Omental fat pad (tissue), 4 donors: ENCODE measurements around the gene CCDC89. TPM values are rescaled to one million over a fixed set of nuclear protein-coding genes. Genes with fewer than 3 reads are reported as not detected.
"Not testable (repeated sequence)": the region's sequence is repeated elsewhere in the genome, so short reads cannot be mapped to it uniquely, and the experiment has no call there.

Experiments
- ATAC-seq: fragments of 150-250 bp; one replicate; pipeline ENCODE4 v1.9.1; 2016; ENCODE audit warnings: mild to moderate bottlenecking, moderate library complexity; ENCODE audit not compliant: low FRiP score
- DNase-seq: peaks from one replicate; pipeline ENCODE4 v3.0.0-alpha.2; 2019; ENCODE audit warnings: low spot score
- CTCF ChIP-seq, 3 donors: fragments of 450-650 bp; IDR thresholded peaks; one replicate each; pipeline ENCODE4 v1.5.1; 2016 to 2017; ENCODE audit warnings: antibody characterized with exemption in 3 of 3, mild to moderate bottlenecking in 3 of 3, moderate library complexity in 2 of 3
- total RNA-seq, 4 donors: library from RNA; depleted of rRNA; stranded (reverse); fragments of >200 nt; gene quantifications; one replicate each; pipeline ENCODE4 v1.1.0, GENCODE V29; 2016

CCDC89 gene
- total RNA-seq, 4 donors from 2014 or later = 0.60 to 1.7 (median 1.4) TPM

DNA sequence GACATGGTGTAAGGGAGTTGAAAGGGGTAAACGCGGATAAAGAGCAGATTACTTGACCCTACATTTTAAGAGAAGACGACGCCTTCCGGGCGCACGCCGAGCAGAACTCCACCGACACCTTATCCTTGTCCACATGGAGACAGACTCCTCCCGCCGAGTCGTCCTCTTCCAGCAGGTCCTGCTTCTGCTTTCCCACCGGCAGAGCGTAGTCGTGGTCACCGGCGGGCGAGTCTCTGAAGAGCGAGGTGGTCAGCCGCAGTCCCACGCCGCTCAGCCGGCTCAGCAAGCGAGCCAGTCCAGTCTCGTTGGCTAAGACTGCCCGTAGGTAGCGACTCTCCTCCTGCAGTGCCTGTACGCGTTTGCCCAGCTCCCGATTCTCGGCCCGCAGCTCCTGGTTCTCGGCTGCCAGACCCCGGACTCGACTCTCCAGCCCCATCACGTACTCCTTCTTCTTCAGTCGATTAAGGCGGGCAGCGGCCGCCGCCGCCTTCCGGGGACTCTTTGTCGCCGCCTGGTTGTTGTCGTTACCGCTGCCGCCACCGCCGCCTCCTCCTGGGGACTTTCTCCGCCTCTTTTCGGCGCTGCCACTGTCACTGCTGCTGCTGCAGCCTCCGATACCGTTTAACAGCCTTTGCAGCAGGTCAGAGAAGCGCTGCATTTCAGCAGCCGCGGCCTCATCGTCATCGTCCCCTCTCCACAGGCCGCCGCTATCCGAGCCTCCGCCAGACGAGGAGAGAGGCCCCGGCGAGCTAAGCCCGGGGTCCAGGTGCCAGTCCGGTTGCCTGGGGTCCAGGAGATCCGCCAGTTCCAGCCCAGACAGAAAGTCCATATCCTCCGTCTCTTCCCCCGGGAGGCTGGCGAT is 22.0 kb downstream of the CCDC89 start:
- no peak for TF ChIP-seq CTCF (IDR thresholded peaks at IDR 0.05)
- DNase-seq (peak; percentile 35), ATAC-seq (peak; percentile 24)

GRCh38 chr11:85663080-85663752 is 22.8 kb downstream of the CCDC89 start:
- ATAC-seq (no peak), DNase-seq (no peak)
- TF ChIP-seq CTCF (IDR thresholded peaks at IDR 0.05) = no peak

DNA sequence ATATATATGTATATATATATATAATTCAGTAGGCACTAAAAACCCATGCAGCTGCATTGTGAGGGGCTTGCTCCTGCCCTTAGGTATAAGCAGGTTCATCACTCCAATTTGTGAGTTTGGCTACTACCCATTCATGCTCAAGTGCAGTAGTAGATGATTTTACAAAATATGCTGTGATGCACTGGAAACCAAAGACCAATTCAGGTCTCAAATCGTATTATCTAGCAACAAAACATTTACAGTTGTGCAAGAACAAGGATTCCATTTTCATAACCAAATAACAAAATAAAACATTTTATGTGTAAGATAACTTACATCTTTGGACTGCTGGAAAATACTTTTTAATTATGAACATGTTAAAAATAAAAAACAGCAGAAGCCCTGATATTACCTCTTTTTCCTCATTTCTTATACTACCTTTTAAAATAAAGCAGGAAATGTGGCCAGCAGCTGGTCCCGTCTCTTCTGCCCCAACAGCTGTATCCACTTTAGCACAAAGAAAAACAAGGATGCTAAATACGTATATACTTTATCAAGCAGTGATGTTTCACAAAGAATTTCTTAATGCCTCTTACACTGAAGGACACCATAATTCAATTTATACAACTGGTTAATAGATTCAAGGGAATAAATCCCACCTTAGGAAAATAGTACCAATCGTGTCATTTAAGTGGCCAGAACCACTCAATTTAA is 23.9 kb downstream of the CCDC89 start:
- no peak for TF ChIP-seq CTCF (IDR thresholded peaks at IDR 0.05)
- no peak for ATAC-seq
- no peak for DNase-seq

DNA sequence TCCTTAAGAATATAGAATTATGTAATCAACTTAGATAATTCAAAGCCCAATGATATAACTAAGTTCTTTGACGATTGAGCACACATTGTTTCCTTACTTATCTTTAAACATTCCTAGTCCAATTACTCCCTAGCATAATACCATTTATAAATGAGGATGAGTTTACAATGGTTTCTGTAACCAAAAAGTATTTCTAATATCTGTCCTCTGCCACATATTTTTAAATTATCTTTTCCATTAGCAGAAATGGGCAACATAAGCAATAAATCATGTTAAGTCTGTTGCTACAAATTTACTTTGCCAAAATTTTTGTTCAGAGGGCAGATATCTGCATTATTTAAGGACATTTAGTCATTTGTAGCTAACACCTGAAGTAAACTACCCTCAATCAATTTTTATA is 27.8 kb downstream of the CCDC89 start:
- ATAC-seq = no peak
- no peak for DNase-seq
- no peak for TF ChIP-seq CTCF (IDR thresholded peaks at IDR 0.05)

DNA sequence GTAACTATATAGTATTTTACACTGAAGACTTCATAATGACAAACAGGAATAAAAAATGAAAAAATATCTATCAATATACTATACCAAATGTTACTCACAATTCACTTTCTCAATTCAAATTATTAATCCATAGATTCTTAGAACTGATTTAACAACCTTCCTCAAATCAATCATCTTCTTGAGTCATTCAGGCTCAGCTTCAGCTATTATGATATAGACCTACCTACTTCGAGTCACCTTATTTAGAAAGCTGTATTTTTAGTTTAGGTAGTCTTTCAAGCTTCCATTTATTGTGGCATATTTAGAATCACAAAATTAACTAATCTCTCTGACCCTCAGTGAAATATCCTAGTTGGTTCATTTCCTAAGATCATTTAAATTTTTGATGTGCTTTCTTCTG is 29.2 kb downstream of the CCDC89 start:
- DNase-seq (no peak), ATAC-seq (no peak)
- no peak for TF ChIP-seq CTCF (IDR thresholded peaks at IDR 0.05)

DNA sequence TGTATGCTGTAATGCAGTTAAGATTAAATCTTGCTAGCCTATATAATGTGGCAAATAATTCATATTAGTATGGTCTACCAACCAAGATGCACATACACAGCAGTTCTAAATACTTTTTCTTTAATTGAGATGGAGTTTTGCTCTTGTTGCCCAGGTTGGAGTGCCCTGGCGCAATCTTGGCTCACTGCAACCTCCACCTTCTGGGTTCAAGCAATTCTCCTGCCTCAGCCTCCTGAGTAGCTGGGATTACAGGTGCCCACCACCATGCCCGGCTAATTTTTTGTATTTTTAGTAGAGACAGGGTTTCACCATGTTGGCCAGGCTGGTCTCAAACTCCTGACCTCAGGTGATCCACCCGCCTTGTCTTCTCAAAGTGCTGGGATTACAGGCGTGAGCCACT is 31.7 kb downstream of the CCDC89 start:
- not testable (repeated sequence) for ATAC-seq, DNase-seq

- ATAC-seq (no peak), DNase-seq (no peak)
- TF ChIP-seq CTCF (IDR thresholded peaks at IDR 0.05) = no peak
These were observed 33.1 kb downstream of the CCDC89 start for GRCh38 chr11:85652786-85653447.
